GM21528 (cell line): Measurements from ENCODE around the gene EFCC1.

Experiments
- ATAC-seq: cut with Tn5 transposase; IDR thresholded peaks from one replicate; pipeline ENCODE4 v1.9.1; 2021; ENCODE audit warnings: mild to moderate bottlenecking, moderate library complexity; ENCODE audit not compliant: unreplicated experiment, low FRiP score

The EFCC1 gene

DNA sequence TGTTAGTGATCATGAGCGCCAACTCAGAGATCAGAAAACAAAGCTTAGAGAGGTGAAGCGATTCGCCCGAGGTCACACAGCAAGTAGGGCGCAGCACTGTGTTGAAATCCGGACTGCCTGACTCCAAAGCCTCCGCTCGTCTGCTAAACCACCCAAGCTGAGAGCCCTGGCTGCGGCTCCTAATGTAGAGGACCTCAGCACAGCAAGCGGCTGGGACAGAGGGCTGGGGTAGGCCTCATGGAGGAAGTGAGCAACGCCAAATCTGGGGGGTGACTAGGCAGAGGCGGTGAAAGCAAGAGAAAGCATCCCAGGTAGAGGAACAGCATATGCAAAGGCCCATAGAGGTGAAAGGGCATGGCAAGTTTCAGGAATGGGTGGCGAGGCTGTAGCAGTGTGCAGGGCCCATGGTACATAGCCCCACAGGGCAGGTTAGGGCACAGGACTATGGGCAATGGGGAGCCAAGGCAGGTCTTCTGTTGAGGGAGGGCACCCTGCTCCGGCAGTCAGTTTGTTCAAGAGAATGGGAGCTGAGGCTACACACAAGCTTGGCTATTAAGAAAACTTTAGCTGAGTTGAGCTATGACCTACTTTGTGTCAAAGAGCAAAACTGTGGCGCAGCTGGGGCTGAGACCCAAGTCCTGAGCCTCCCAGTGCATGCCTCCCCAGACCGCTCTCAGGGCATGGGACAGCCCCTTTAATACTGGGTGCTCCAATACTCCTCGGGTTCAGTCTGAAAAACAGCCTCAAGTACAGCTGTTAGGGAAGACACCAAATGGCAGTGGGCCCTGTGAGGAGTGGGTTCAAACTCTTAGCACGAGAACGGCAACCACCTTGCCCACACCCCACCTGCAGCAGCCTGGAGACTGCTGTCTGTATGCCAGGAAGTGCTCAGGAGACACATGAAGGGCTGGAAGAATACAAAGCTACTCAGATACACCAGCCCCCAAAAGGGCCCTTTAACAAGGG lies 6.2 kb upstream of the EFCC1 start:
- no peak for ATAC-seq

DNA sequence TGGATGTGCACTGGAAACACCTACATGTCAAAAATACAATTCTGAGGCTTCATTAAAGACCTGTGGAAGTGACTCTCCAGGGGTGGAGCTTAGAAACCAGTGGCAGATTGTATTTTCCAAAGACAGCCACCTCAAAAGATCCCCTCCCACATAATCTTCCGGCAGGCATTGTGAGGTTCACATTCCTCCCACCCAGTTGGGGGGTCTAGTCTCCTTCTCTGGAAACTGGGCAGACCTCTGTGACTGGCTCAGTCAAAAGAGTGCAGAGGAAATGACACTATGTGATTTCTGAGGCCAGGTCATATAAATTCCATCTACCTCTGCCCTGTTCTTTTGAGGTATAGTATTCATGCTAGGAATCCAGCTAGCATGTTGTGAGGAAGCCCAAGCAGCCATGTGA lies 5.4 kb upstream of the EFCC1 start:
- ATAC-seq = no peak

DNA sequence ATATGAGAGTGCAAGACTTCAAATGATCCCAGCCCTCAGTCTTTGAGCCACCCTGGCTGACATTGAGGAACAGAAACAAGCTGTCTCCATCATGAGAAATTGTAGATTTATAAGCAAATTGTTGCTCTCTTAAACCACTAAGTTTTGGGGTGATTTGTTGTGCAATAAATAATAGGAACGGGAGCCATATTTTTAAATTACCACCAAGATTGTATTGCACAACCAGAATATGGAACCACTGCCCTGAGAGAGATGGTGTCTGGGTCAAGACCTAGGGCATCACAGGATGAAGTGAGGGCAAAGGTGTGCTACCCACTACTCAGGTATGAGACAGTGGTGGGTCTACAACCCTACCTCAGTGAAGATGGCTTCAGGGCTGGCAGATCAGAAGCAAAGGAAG lies 4.9 kb upstream of the EFCC1 start:
- no peak for ATAC-seq

DNA sequence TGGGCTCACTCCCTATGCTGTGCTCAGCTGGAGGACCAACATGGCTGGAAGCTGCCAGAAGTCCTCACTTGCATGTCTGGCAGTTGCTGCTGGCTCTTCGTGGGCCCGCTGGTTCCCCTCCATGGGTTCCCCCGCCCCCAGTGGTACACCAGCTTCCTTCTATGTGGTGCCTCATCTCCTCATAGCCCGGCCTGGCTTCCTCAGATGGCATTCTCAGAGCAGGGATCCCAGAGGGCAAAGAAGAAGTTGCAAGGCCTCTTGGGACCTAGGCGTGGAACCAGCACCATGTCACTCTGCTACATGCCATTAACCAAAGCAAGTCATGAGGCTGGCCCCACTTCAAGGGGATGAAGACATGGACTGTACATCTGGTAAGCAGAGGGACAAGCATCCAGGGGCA lies 4.4 kb upstream of the EFCC1 start:
- no peak for ATAC-seq

DNA sequence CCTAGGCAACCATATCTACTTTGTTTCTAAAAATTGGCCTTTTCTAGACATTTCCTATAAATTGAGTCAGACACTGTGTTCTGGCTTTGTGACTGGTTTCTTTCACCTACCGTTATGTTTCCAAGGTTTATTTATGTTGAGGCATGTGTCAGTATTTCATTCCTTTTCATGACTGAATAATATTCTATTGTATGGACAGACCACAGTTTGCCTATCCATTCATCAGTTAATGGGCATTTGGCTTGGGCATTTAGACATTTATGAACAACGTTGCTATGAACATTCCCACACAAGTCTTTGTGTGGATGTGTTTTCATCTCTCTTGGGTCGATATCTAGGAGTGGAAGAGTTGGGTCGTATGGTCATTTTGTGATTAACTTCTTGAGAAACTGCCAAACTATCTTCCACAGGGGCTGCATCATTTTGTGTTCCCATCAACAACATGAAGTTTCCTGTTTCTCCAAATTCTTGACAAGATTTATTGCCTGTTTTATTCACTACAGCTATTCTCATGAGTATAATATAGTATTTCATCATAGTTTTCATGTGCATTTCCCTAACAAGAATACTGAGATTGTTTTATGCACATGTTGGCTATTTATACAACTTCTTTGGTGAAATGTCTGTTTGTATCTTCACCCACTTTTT lies 3.5 kb upstream of the EFCC1 start:
- ATAC-seq = no peak

DNA sequence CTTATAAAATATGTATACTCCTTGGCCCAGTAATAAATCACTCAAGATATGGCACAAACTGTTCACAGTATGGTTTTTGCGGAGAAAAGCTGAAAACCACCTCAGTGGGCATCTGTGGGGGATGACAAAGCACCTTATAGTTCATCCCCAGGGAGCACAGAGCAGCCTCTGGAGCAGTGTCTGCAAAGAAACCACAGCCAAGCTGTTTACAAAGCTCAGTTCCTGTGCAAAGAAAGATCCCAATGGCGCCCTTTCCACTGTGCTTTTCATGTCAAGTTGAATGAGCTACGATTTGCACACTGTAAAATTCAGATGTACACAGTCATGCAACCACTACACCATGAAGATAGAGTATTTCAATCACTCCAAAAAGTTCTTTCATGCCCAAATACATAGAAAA lies 2.5 kb upstream of the EFCC1 start:
- ATAC-seq = no peak

DNA sequence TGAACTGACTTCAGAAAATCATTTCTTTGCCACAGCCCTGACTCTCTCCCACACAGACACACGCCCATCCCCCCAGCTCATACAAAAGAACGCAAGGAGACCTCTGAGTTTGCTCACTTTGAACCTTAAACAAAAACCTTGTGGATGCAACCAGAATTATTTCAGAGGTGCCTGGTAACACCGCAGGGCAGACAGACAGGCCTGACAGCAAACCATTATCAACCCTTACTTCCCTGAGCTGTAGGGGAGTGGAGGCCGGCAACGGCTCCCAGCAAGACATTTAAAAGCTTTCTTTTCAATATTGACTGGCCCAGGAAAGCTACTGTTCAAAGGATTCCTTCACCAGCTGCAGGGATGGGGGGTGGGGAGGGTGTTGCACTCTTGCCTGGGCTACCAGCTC lies 2.0 kb upstream of the EFCC1 start:
- no peak for ATAC-seq

DNA sequence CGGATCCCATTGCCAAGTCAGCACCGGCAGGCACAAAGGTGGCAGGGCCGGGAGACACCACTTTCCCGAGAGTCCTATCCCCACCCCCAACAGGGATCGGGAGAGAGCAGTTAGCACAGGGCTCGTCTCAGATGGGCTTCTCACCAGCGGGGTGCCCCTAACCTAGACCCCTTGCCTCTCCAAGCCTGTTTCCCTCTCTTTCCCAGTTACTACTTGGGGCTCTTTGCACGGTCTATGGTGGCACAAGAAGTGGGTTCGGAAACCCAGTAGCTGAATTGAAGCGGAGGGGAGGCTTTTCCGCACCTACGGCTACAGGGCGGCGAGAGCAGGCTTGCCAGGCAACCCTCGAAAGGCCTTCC lies 383 bp upstream of the EFCC1 start:
- no peak for ATAC-seq

DNA sequence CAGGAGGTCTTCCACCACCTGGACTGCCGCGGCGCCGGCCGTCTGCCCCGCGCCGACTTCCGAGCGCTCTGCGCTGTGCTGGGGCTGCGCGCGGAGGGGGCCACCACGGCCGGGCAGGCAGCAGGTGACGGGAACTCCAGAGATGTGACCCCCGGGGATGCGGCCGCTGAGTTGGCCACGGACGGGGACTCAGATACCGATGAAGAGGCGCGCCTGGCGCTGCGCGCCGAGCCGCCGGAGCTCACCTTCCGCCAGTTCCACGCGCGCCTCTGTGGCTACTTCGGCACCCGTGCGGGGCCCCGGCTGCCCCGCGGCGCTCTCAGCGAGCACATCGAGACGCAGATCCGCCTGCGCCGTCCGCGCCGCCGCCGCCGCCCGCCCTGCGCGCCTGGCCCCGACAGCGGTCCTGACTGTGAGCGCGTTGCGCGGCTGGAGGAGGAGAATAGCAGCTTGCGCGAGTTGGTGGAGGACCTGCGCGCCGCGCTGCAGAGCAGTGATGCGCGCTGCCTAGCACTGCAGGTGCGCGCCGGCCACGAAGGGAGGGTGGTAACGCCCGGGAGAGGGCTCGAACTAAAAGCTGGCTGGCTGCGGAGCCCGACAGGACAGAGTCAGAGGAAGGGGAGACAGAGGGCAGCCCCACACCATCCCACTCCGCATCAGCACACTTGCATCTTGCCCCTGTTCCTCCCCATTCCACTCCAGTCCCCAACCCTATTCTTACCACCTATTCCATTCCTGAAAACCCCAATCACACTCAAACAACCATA lies 885 bp downstream of the EFCC1 start:
- no peak for ATAC-seq

DNA sequence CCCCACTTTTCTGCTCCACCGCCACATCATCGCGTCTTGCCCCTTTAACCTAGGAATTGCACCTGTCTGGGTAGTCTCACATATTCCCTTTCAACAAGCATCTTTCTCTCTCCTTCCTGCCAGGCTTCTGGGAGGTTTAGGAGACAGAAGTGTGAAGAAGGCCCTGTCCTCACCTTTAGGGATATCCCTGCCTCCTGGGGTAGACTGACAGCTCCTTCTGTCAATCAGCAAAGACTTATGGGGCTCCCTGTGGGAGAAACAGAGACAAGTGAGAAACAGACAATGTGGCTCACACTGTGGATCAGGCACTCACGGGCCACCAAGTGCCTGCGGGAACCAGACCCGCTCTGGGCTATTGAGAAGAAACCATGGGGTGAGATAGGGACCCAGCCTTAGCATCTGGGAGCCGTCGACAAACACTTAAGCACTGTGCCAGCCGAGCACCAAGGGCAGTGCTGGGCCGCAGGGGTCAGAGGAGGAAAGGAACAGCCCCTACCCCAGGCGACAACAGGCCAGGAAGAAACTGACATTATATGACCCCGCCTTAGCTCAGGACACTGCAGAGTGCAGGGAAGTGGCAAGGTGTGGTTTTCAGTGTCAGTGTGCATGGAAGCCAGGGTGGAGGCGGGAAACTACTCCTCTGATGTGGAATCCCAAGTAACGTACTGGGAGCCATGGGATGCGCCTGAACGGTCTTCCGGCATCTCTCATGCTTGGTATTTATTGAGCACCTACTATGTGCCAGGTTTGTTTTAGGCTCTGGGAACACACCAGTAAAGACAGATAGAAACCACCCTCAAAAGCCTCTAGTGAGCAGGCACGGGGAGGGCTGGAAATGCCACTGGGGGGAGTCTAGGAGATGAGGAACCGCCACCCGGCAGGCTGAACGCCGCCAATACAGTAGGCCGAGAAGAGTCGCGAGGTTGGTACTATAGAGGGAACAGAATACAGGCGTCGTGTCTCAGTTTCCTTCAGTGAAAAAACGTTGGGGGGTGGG lies 1.8 kb downstream of the EFCC1 start:
- no peak for ATAC-seq

DNA sequence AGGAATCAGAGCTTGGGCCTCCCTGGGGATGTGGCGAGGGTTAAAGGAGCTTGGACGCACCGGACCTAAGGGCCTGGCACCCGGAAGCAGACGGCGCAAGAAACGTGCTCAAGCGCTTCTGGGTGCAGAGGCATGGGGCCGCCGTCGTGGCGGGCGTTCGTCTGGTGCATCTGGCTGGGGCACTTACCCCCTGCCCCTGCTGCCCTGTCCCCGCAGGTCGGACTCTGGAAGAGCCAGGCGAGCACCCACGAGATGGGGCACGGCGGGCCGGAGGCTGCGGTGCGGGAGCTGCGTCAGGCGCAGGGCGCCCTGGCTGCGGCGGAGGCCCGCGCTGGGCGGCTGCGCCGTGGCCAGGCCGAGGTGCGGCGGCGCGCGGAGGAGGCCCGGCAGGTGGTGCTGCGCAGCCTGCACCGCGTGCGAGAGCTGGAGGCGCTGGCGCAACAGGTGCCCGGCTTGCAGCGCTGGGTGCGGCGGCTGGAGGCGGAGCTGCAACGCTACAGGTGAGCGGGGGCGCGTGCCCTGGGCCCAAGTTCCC lies 2.5 kb downstream of the EFCC1 start:
- no peak for ATAC-seq

DNA sequence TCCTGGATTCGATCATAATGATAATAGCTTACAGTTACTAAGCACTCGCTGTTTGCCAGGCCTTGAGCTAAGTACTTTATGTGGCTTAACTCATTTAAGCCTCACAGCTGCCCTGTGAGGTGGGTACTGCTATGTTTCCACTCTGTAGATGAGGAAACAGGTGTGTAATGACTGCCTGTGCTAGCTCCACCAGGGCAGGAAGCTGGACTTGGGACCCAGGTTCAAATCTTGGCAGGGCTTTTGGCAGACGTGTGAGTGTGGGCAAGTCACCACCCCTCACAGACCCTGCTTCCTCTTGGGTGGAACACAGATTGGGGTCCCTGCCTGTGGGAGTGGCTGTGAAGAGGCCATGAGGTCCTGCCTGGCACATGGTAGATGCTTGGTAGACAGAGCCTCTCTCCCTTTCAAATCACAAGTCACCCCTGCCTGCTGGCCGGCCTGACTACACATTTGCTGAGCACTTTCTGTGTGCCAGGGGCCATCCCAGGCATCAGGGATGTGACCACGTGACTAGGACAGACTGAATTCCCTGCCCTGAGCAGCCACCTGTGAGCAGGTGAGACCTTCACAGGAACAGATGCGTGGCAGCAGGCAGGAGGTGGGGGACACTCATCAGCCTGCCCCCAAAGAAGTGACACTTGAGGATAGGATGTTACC lies 3.7 kb downstream of the EFCC1 start:
- ATAC-seq = no peak

DNA sequence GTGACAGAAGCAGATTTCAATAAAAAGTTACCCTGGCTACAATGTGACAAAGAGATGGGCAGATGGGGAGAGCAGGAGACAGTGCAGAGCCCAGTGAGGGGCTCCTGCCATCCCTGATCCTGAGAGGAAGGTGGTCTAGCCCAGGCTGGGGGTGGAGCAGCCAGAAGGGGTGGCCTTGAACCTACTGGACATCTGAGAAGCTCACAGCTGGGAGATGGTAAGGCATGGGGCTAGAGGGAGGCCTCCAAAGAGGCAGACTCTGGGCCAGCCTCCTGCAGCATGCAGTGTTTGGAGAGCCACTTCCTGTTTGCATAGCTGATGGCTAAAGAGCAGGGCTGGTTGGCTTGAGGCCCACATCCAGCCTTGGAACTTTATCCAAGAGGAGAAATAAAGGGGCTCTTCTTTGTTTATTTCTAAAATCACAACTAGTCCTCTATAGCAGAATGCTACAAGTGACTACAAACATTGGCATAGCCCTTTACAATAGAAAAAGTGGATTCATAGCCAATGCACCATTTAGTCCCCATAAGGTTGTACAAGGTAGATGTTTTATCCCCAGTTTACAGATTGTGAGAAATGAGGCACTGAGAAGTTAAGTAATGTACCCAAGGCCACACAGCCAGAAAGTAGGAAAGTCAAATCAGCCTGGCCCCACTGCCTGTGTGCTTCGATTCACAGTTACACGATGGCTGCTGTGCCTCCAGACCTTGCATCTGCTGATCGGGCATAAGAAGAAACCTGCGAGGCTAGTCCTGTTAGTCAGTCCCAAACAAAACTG lies 4.6 kb downstream of the EFCC1 start:
- no peak for ATAC-seq

DNA sequence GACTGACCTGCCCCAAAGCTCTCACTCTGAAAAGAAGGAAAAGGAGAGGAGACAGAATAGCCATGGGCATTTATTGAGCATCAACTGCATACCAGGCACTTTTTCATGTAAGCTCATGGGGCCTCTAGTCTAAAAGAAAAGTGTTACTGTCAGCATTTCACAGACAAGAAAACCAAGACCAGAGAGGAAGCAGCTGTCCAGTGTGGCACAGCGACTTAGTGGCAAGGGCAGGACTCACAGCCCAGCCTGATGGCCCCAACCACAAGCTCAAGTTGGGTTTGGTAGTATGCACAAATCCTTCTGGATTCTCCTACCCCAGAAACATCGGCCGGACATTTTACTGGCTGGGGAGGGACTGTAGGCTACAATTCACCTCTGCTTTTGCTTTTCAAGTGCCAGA lies 5.8 kb downstream of the EFCC1 start:
- no peak for ATAC-seq

DNA sequence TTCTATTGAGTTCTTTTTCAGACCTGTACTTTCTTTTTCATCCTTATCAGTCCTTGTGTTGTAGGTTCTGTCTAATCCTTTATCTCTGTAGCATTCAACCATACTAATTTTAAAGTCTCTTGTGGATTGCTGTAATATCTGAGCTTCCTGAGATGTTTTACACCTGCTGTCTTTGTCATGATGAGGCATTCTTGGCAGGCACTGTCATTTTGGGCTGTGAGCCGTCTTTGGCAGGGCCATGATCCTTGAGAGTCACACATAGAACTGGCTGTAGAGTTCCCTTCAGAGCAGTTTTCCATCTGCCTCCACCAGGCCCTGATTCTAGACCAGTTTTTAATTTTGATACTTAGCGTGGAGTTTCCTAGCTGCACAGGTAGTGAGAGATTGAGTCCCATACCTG lies 6.7 kb downstream of the EFCC1 start:
- ATAC-seq = no peak

DNA sequence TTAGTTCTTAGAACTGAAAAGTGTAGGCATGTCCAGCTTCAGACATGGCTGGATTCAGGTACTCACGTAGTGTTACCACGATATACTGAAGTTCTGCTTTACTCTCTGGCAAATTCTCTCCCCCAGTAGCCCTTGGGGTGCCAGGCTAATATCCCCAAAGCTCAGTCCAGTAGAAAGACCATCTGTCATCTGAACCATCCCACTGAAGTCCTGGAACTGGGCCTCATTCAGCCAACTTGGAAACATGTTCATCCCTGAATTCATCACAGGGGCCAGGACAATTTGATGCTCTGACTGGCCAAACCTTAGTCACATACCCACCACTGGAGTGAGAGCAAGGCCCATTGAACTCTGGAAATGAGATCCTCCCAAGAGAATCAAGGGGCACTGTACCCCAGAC lies 8.2 kb downstream of the EFCC1 start:
- ATAC-seq = no peak

DNA sequence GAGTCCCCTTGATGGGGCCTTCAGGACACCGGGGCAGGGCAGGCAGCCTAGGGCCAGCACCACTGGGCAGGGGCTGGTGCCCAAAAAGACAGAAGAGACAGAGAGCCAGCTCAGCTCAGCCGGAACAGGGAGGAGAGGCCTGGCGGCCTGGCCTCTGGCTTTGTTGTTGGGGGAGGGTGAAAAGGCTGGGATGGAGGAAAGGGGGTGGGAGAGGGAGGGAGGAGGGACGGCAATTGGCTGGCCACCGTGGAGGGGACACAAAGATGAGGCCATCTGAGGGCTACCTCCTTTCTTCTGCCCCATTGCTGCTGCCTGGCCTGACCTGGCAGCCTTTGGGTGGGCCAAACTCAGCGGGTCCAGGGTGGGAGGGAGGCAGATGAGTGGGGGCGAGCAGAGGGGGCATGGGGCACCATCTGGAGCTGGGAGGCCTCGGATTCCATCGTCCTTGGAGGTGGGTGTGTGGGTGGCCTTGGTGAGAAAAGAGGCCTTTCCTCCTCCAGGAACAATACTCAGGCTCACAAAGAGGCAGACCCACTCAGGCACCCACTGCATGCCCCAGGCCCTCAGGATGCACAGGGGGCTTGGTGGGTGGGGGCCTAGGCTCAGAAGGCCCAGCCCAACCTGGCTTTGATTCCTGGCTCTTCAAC lies 9.3 kb downstream of the EFCC1 start:
- no peak for ATAC-seq

DNA sequence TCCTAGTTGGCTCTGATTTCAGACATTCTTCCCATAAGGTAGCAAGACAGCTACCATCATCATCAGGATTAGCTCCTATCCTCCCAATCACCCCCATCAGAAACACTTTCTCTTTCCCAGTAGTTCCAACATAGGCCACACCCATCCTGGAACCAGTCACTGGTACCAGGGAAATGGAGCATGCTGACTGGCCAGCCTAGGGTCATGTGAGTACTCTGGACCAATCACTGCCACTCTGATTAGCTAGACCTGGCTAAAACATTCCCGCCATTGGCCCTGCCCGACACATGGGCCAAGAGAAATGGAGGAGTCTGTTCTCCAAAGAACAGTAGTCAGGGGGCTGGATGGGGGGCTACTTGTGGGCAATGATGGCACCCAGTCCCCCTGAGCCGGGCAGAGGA lies 12.4 kb downstream of the EFCC1 start:
- ATAC-seq = no peak
